ENCODE results near the gene HTT. TPM values are rescaled to one million over a fixed set of nuclear protein-coding genes. Genes with fewer than 3 reads are reported as not detected.

Gene HTT
- total and polyA plus RNA-seq, 4 donors: 8.6 to 39.8 (median 16.4) TPM

- Histone ChIP-seq H3K9ac (ENCODE audit: low read depth in 1 of 2, low read length in 2 of 2) (no peak overlapping the region), H3K9me3 (ENCODE audit: control insufficient read depth in 4 of 4, low read length in 3 of 4) (no peaks in the 10 kb centered on the region), H3K36me3 (ENCODE audit: control insufficient read depth in 4 of 4, insufficient read depth in 3 of 4, low read depth in 1 of 4, low read length in 3 of 4) (peaks cover 14 to 80% (median 63%) of the 10 kb centered on the region in 4 donors), H3K4me3 (ENCODE audit: low read depth in 1 of 3, low read length in 3 of 3) (no peak overlapping the region), H3K4me1 (ENCODE audit: control insufficient read depth in 4 of 4, insufficient read depth in 4 of 4, low read length in 3 of 4) (no peaks in the 10 kb centered on the region), H3K27me3 (ENCODE audit: control insufficient read depth in 4 of 4, insufficient read depth in 4 of 4, low read length in 3 of 4) (no peaks in the 10 kb centered on the region), H3K27ac (ENCODE audit: low read depth in 1 of 2, low read length in 2 of 2) (no peak overlapping the region)
- DNase-seq (ENCODE audit: low spot score): no peak
- no peak for TF ChIP-seq TAF1 (conservative IDR thresholded peaks at IDR 0.05)
- TF ChIP-seq NR2F2 (IDR thresholded peaks at IDR 0.05): no peak
- TF ChIP-seq, protein P1, sequence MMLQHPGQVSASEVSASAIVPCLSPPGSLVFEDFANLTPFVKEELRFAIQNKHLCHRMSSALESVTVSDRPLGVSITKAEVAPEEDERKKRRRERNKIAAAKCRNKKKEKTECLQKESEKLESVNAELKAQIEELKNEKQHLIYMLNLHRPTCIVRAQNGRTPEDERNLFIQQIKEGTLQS (IDR thresholded peaks at IDR 0.05): no peak
- TF ChIP-seq HNF4G (IDR thresholded peaks at IDR 0.05): no peak
- no peak for TF ChIP-seq SP1 (IDR thresholded peaks at IDR 0.05)
- no peak for TF ChIP-seq REST (IDR thresholded peaks at IDR 0.05)
- TF ChIP-seq HNF4A (conservative IDR thresholded peaks at IDR 0.05): no peak
- TF ChIP-seq RXRA (IDR thresholded peaks at IDR 0.05): no peak
- TF ChIP-seq, protein P2, sequence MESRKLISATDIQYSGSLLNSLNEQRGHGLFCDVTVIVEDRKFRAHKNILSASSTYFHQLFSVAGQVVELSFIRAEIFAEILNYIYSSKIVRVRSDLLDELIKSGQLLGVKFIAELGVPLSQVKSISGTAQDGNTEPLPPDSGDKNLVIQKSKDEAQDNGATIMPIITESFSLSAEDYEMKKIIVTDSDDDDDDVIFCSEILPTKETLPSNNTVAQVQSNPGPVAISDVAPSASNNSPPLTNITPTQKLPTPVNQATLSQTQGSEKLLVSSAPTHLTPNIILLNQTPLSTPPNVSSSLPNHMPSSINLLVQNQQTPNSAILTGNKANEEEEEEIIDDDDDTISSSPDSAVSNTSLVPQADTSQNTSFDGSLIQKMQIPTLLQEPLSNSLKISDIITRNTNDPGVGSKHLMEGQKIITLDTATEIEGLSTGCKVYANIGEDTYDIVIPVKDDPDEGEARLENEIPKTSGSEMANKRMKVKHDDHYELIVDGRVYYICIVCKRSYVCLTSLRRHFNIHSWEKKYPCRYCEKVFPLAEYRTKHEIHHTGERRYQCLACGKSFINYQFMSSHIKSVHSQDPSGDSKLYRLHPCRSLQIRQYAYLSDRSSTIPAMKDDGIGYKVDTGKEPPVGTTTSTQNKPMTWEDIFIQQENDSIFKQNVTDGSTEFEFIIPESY (IDR thresholded peaks at IDR 0.05): no peak
- no peak for TF ChIP-seq EGR1 (IDR thresholded peaks at IDR 0.05; ENCODE audit: low read depth in 2 of 2)
- TF ChIP-seq JUND (IDR thresholded peaks at IDR 0.05): no peak
- TF ChIP-seq CTCF (IDR thresholded peaks at IDR 0.05; ENCODE audit: low read depth, low read length, missing input control): no peak
- WGBS: 97% methylated on average over 20 of the region's 20 CpGs
Measured at GRCh38 chr4:3218824-3219760, 144.6 kb downstream of the HTT start.

DNA sequence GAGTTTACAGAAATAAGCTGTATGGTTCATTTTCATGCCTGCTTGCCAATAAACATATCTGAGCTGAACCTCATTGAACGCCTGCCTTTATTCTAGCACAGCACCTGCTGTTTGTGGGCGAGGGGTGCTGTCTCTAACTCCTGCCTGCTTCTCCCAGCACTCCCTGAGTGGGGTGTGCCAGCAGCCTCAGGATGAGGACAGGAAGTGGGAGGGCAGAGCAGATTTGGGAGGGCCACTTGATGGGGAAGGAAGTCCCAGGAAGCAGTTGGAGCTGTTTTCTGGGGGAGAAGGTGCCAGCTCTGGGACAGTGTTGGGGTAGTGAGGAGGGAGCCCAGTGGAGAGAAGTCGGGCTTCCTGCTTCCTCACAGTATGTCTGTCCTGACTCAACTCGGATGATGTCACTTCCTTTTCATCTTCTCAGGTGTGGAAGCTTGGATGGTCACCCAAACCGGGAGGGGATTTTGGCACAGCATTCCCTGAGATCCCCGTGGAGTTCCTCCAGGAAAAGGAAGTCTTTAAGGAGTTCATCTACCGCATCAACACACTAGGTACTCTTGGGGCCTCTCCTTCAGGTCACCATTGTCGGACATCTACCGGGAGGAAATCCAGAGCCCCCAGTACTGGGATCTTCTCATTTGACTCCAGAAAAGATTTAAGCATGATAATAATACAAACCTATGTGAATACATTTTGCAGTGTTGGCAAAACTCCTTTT is 145.4 kb downstream of the HTT start:
- Histone ChIP-seq H3K36me3 (ENCODE audit: control insufficient read depth in 4 of 4, insufficient read depth in 3 of 4, low read depth in 1 of 4, low read length in 3 of 4) (peaks cover 21 to 84% (median 65%) of the 10 kb centered on the region in 4 donors), H3K9ac (ENCODE audit: low read depth in 1 of 2, low read length in 2 of 2) (no peak overlapping the region), H3K4me1 (ENCODE audit: control insufficient read depth in 4 of 4, insufficient read depth in 4 of 4, low read length in 3 of 4) (no peaks in the 10 kb centered on the region), H3K4me3 (ENCODE audit: low read depth in 1 of 3, low read length in 3 of 3) (no peak overlapping the region), H3K27me3 (ENCODE audit: control insufficient read depth in 4 of 4, insufficient read depth in 4 of 4, low read length in 3 of 4) (no peaks in the 10 kb centered on the region), H3K27ac (ENCODE audit: low read depth in 1 of 2, low read length in 2 of 2) (no peak overlapping the region), H3K9me3 (ENCODE audit: control insufficient read depth in 4 of 4, low read length in 3 of 4) (no peaks in the 10 kb centered on the region)
- 85% methylated on average over 9 of the region's 9 CpGs for WGBS
- no peak for DNase-seq (ENCODE audit: low spot score)
- no peak for TF ChIP-seq EGR1 (IDR thresholded peaks at IDR 0.05; ENCODE audit: low read depth in 2 of 2)
- no peak for TF ChIP-seq NR2F2 (IDR thresholded peaks at IDR 0.05)
- TF ChIP-seq FOXA1 (IDR thresholded peaks at IDR 0.05): no peak
- TF ChIP-seq HNF4G (IDR thresholded peaks at IDR 0.05): no peak
- TF ChIP-seq CTCF (IDR thresholded peaks at IDR 0.05; ENCODE audit: low read depth, low read length, missing input control): no peak
- no peak for TF ChIP-seq GABPA (IDR thresholded peaks at IDR 0.05 in 1 of 2, conservative IDR thresholded peaks at IDR 0.05 in 1 of 2)
- TF ChIP-seq, protein P2 (IDR thresholded peaks at IDR 0.05): no peak
- no peak for TF ChIP-seq RAD21 (IDR thresholded peaks at IDR 0.05)
- TF ChIP-seq SP1 (IDR thresholded peaks at IDR 0.05): no peak
